HCT116 (cell line): Measurements from ENCODE around the gene DDN. TPM values are rescaled to one million over a fixed set of nuclear protein-coding genes. Genes with fewer than 3 reads are reported as not detected.

ENCODE experiments used
- ATAC-seq: fragments of 200-7000 bp; cut with Tn5 transposase; 2 replicates; pipeline ENCODE4 v1.9.1; 2020; ENCODE audit warnings: mild to moderate bottlenecking, moderate library complexity
- BruUV-seq: library from RNA; stranded (reverse); fragments of 400-500 nt; replicated peaks from 2 replicates; lab custom pipeline; 2021; lab: Mats Ljungman, UMichigan
- CTCF ChIA-PET: fragments of 300-600 bp; sonication (Branson Sonifier 250); formaldehyde crosslinking; loops from one replicate; lab custom pipeline; 2021; ENCODE audit warnings: antibody characterized with exemption; lab: Charles Lee
- POLR2A ChIA-PET: fragments of 300-600, 350-600 bp; sonication (Branson Sonifier 250); formaldehyde crosslinking; loops from one replicate; lab custom pipeline; 2021; ENCODE audit warnings: antibody characterized with exemption; lab: Charles Lee
- RAD21 ChIA-PET, 2 experiments: fragments of 300-600 bp; sonication (Branson Sonifier 250); formaldehyde crosslinking; loops; one replicate each; lab custom pipeline; 2023; ENCODE audit warnings: low total read pairs in 2 of 2; ENCODE audit not compliant: uncharacterized antibody in 2 of 2, unreplicated experiment in 2 of 2, low non-redundant PET in 1 of 2; lab: Charles Lee
- DNase-seq: peaks from one replicate; pipeline ENCODE4 v3.0.0-alpha.2; 2010; ENCODE audit warnings: low read depth, low spot score
- H2AFZ ChIP-seq: fragments of 200-600 bp; shearing (Covaris generic), sonication (generic); 2 replicates; pipeline ENCODE4 v1.6.1; 2017; ENCODE audit warnings: low read depth, mixed run types, mixed read lengths, antibody characterized with exemption, low read length; ENCODE audit not compliant: poor library complexity, severe bottlenecking
- H3K27ac ChIP-seq: 2 replicates; pipeline ENCODE4 v1.5.1; 2012; ENCODE audit warnings: low read depth, low read length
- H3K27me3 ChIP-seq: fragments of 200-600 bp; sonication (generic); 2 replicates; pipeline ENCODE4 v1.6.1; 2016; ENCODE audit warnings: mixed run types, low read length, mixed read lengths; ENCODE audit not compliant: insufficient read depth
- H3K36me3 ChIP-seq, 2 experiments: fragments of 200-500 bp in 1 of 2; fragments of 200-600 bp in 1 of 2; sonication (Bioruptor generic) in 1 of 2; sonication (generic) in 1 of 2; 2 replicates each; pipeline versions ENCODE4 v1.5.1 to v1.6.1; 2014 to 2016; ENCODE audit warnings: low read length in 2 of 2, inconsistent platforms in 1 of 2, mixed read lengths in 1 of 2, mixed run types in 1 of 2; ENCODE audit not compliant: insufficient read depth in 2 of 2, control insufficient read depth in 1 of 2
- H3K4me1 ChIP-seq, 2 experiments: fragments of 200-600 bp in 1 of 2; sonication (generic) in 1 of 2; 2 replicates each; pipeline versions ENCODE4 v1.5.1 to v1.6.1; 2012 to 2017; ENCODE audit warnings: low read length in 2 of 2, inconsistent platforms in 1 of 2, mild to moderate bottlenecking in 1 of 2, mixed read lengths in 1 of 2, mixed run types in 1 of 2, moderate library complexity in 1 of 2; ENCODE audit not compliant: insufficient read depth in 2 of 2, control insufficient read depth in 1 of 2
- H3K4me2 ChIP-seq: fragments of 200-600 bp; sonication (generic); 2 replicates; pipeline ENCODE4 v1.6.1; 2017; ENCODE audit warnings: mixed run types, low read length, mixed read lengths
- H3K4me3 ChIP-seq, 2 experiments: fragments of 200-600 bp in 1 of 2; sonication (generic) in 1 of 2; replicated peaks in 1 of 2; 2 replicates each; pipeline ENCODE4 v1.5.1; 2011 to 2016; ENCODE audit warnings: low read length in 2 of 2, control low read depth in 1 of 2, low read depth in 1 of 2, mild to moderate bottlenecking in 1 of 2, mixed read lengths in 1 of 2, mixed run types in 1 of 2
- H3K79me2 ChIP-seq: fragments of 200-600 bp; sonication (generic); 2 replicates; pipeline ENCODE4 v1.6.1; 2017; ENCODE audit warnings: mild to moderate bottlenecking, mixed run types, low read length, moderate library complexity, mixed read lengths; ENCODE audit not compliant: insufficient read depth
- H3K9ac ChIP-seq: fragments of 200-600 bp; sonication (generic); 2 replicates; pipeline ENCODE4 v1.6.1; 2016; ENCODE audit warnings: low read length, mixed read lengths
- H3K9me2 ChIP-seq: fragments of 200-600 bp; sonication (generic), shearing (Covaris generic); 2 replicates; pipeline ENCODE4 v1.6.1; 2017; ENCODE audit warnings: mixed run types, mild to moderate bottlenecking, moderate library complexity; ENCODE audit not compliant: insufficient read depth
- H3K9me3 ChIP-seq, 2 experiments: fragments of 200-500 bp in 1 of 2; fragments of 200-600 bp in 1 of 2; sonication (Bioruptor generic) in 1 of 2; sonication (generic) in 1 of 2; 2 replicates each; pipeline ENCODE4 v1.6.1; 2014 to 2017; ENCODE audit warnings: low read length in 2 of 2, mixed read lengths in 2 of 2, inconsistent platforms in 1 of 2, low read depth in 1 of 2, mild to moderate bottlenecking in 1 of 2, mixed run types in 1 of 2, moderate library complexity in 1 of 2; ENCODE audit not compliant: control insufficient read depth in 1 of 2, insufficient read depth in 1 of 2
- H4K20me1 ChIP-seq: fragments of 200-600 bp; sonication (generic), shearing (Covaris generic); 2 replicates; pipeline ENCODE4 v1.6.1; 2017; ENCODE audit warnings: mixed run types, mild to moderate bottlenecking, moderate library complexity; ENCODE audit not compliant: insufficient read depth
- CBX3 ChIP-seq: IDR thresholded peaks from 2 replicates; pipeline ENCODE4 v1.6.1; 2012; ENCODE audit warnings: low read depth
- CEBPB ChIP-seq: IDR thresholded peaks from 2 replicates; pipeline ENCODE4 v1.6.1; 2012; ENCODE audit warnings: low read depth
- EGR1 ChIP-seq: IDR thresholded peaks from 2 replicates; pipeline ENCODE4 v1.6.1; 2012; ENCODE audit warnings: low read depth
- ELF1 ChIP-seq: IDR thresholded peaks from 2 replicates; pipeline ENCODE4 v1.6.1; 2012; ENCODE audit warnings: low read depth, borderline replicate concordance
- EZH2 ChIP-seq: fragments of 200-600 bp; sonication (generic); IDR thresholded peaks from 2 replicates; pipeline ENCODE4 v1.6.1; 2017; ENCODE audit warnings: antibody characterized with exemption, mixed run types
- EZH2phosphoT487 ChIP-seq: fragments of 200-600 bp; IDR thresholded peaks from 2 replicates; pipeline ENCODE4 v1.6.1; 2018; ENCODE audit warnings: antibody characterized with exemption, borderline replicate concordance
- FOSL1 ChIP-seq: IDR thresholded peaks from 2 replicates; pipeline ENCODE4 v1.6.1; 2012; ENCODE audit warnings: low read depth
- JUND ChIP-seq: IDR thresholded peaks from 2 replicates; pipeline ENCODE4 v1.6.1; 2012
- POLR2A ChIP-seq: IDR thresholded peaks from 2 replicates; pipeline ENCODE4 v1.7.0; 2011; ENCODE audit warnings: borderline replicate concordance; ENCODE audit not compliant: insufficient read depth, insufficient read length; ENCODE audit errors: extremely low read depth
- POLR2AphosphoS5 ChIP-seq: IDR thresholded peaks from 2 replicates; pipeline ENCODE4 v1.6.1; 2011; ENCODE audit warnings: mild to moderate bottlenecking, low read depth, low read length, moderate library complexity
- SIN3A ChIP-seq: IDR thresholded peaks from 2 replicates; pipeline ENCODE4 v1.6.1; 2012; ENCODE audit warnings: low read depth
- SRF ChIP-seq: IDR thresholded peaks from 2 replicates; pipeline ENCODE4 v1.6.1; 2012; ENCODE audit warnings: low read depth
- TCF7L2 ChIP-seq: IDR thresholded peaks from 2 replicates; pipeline ENCODE4 v1.7.0; 2011; ENCODE audit warnings: borderline replicate concordance, inconsistent platforms; ENCODE audit not compliant: insufficient read depth, insufficient read length; ENCODE audit errors: extremely low read depth
- ZFX ChIP-seq: fragments of 450-650 bp; IDR thresholded peaks from 2 replicates; pipeline ENCODE4 v1.6.1; 2017
- ZNF274 ChIP-seq: fragments of 200-500 bp; sonication (Bioruptor generic); IDR thresholded peaks from 2 replicates; pipeline ENCODE4 v1.6.1; 2014; ENCODE audit warnings: mild to moderate bottlenecking, low read depth, low read length, inconsistent platforms
- intact Hi-C: fragments of 100-400 bp; cut with micrococcal nuclease; formaldehyde crosslinking; loops from 2 replicates; pipeline ENCODE4 v1.10.0; 2022
- total RNA-seq: library from RNA; stranded (reverse); gene quantifications from one replicate; pipeline ENCODE4 v1.2.1, GENCODE V29; 2021; ENCODE audit not compliant: unreplicated experiment
- TF ChIP-seq, protein P1 (sequence below): IDR thresholded peaks from 2 replicates; pipeline ENCODE4 v1.6.1; 2011; ENCODE audit warnings: mild to moderate bottlenecking, low read length, moderate library complexity; ENCODE audit not compliant: insufficient replicate concordance; ENCODE audit errors: extremely low read depth
- TF ChIP-seq, protein P2 (sequence below): IDR thresholded peaks from 2 replicates; pipeline ENCODE4 v1.6.1; 2012
- TF ChIP-seq, protein P3 (sequence below), 3 experiments: fragments of 200-600 bp in 1 of 3; sonication (generic) in 1 of 3; IDR thresholded peaks in 2 of 3; conservative IDR thresholded peaks in 1 of 3; 2 replicates each; pipeline ENCODE4 v1.5.1; 2012 to 2017; ENCODE audit warnings: low read depth in 2 of 3, low read length in 2 of 3, antibody characterized with exemption in 1 of 3, borderline replicate concordance in 1 of 3, control low read depth in 1 of 3, mild to moderate bottlenecking in 1 of 3, mixed read lengths in 1 of 3, mixed run types in 1 of 3, moderate library complexity in 1 of 3; ENCODE audit not compliant: insufficient read depth in 1 of 3

The DDN gene
- total RNA-seq, 1 experiment from 2014 or later = 8.1 TPM

DNA sequence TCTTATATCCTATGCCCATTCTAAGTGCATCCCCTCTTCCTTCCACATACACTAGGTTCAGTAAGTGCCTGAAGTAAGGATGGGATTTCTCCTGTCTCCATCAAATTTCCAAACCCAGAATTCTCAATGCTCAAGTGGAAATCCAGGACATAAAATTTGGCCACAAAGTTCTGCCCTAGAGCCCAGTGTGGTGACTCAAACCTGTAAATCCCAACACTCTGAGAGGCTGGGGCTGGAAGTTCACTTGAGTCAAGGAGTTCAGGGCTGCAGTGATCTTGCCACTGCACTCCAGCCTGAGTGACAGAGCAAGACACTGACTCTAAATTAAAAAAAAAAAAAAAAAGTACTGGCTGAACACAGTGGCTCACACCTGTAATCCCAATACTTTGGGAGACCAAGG, 37.4 kb downstream of the DDN start (continued):
- TF ChIP-seq EZH2phosphoT487 = no peak

DNA sequence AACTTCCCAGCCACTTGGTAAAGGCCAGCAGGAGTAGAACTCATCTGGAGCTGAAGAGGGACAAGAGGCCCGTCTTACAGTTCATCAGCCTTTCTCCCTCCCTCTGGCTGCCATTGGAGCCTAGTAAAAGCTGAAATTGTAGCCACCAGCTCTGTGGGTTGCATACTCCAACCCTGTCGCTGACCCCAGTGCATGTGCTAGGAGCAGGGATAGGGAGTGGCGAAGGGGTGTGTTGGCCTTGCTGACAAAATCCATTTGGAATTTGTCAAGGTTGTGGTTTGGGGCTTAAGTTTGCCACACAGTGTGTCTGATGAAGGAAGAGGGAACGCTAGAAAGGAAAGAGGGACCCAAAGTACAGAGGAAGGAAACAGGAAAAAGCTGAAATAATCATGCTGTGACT, 37.8 kb downstream of the DDN start:
- H3K9ac ChIP-seq = no peak overlapping the region
- no peaks in the 10 kb centered on the region for H3K9me3 ChIP-seq
- TF ChIP-seq POLR2A (no peak), EGR1 (no peak), TCF7L2 (no peak), CBX3 (no peak), FOSL1 (no peak), EZH2 (no peak), SRF (no peak), SIN3A (no peak), CEBPB (no peak), ZFX (no peak), EZH2phosphoT487 (no peak), ZNF274 (no peak), POLR2AphosphoS5 (no peak), ELF1 (no peak), JUND (no peak)
- TF ChIP-seq, protein P1, sequence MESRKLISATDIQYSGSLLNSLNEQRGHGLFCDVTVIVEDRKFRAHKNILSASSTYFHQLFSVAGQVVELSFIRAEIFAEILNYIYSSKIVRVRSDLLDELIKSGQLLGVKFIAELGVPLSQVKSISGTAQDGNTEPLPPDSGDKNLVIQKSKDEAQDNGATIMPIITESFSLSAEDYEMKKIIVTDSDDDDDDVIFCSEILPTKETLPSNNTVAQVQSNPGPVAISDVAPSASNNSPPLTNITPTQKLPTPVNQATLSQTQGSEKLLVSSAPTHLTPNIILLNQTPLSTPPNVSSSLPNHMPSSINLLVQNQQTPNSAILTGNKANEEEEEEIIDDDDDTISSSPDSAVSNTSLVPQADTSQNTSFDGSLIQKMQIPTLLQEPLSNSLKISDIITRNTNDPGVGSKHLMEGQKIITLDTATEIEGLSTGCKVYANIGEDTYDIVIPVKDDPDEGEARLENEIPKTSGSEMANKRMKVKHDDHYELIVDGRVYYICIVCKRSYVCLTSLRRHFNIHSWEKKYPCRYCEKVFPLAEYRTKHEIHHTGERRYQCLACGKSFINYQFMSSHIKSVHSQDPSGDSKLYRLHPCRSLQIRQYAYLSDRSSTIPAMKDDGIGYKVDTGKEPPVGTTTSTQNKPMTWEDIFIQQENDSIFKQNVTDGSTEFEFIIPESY = no peak
- TF ChIP-seq, protein P2, sequence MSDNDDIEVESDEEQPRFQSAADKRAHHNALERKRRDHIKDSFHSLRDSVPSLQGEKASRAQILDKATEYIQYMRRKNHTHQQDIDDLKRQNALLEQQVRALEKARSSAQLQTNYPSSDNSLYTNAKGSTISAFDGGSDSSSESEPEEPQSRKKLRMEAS = no peak
- TF ChIP-seq, protein P3, sequence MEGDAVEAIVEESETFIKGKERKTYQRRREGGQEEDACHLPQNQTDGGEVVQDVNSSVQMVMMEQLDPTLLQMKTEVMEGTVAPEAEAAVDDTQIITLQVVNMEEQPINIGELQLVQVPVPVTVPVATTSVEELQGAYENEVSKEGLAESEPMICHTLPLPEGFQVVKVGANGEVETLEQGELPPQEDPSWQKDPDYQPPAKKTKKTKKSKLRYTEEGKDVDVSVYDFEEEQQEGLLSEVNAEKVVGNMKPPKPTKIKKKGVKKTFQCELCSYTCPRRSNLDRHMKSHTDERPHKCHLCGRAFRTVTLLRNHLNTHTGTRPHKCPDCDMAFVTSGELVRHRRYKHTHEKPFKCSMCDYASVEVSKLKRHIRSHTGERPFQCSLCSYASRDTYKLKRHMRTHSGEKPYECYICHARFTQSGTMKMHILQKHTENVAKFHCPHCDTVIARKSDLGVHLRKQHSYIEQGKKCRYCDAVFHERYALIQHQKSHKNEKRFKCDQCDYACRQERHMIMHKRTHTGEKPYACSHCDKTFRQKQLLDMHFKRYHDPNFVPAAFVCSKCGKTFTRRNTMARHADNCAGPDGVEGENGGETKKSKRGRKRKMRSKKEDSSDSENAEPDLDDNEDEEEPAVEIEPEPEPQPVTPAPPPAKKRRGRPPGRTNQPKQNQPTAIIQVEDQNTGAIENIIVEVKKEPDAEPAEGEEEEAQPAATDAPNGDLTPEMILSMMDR (IDR thresholded peaks at IDR 0.05 in 2 of 3, conservative IDR thresholded peaks at IDR 0.05 in 1 of 3; ENCODE audit: borderline replicate concordance in 1 of 3, insufficient read depth in 1 of 3, low read depth in 2 of 3, low read length in 2 of 3) = no peak
- peaks cover 3 to 11% of the 10 kb centered on the region in 2 experiments; a peak in 2 of 4 replicates for H3K4me1 ChIP-seq
- no peaks in the 10 kb centered on the region for H4K20me1 ChIP-seq
- H3K36me3 ChIP-seq = no peaks in the 10 kb centered on the region
- H3K27ac ChIP-seq = no peak overlapping the region
- H3K79me2 ChIP-seq = peaks cover 9% of the 10 kb centered on the region
- ChIA-PET POLR2A (no interaction called here), RAD21 (no interaction called here), CTCF (no interaction called here)
- intact Hi-C loops = no loop called here
- H3K4me2 ChIP-seq = no peak overlapping the region
- no peak overlapping the region for H3K4me3 ChIP-seq
- no peak for DNase-seq
- ATAC-seq = no peak
- no peaks in the 10 kb centered on the region for H3K9me2 ChIP-seq
- no TSS peak for BruUV-seq
- H2AFZ ChIP-seq = no peak overlapping the region
- H3K27me3 ChIP-seq = no peaks in the 10 kb centered on the region
